K562 (cell line): ENCODE results near the gene EYA2. TPM values are rescaled to one million over a fixed set of nuclear protein-coding genes. Genes with fewer than 3 reads are reported as not detected.

Experiments used
- ATAC-seq: fragments of 200-7000 bp; cut with Tn5 transposase; 3 replicates; pipeline ENCODE4 v1.9.1; 2020; ENCODE audit warnings: moderate library complexity
- BruUV-seq: library from RNA; stranded (reverse); fragments of 400-500 nt; replicated peaks from 2 replicates; lab custom pipeline; 2021; lab: Mats Ljungman, UMichigan
- CTCF ChIA-PET: fragments of 300-600 bp; formaldehyde crosslinking; extraction: SDS; loops from one replicate; lab custom pipeline; 2021; ENCODE audit warnings: low intra/inter-chr PET ratio; lab: Yijun Ruan, JAX
- POLR2A ChIA-PET: fragments of 300-600, 350-650 bp; sonication (Branson Sonifier 250); formaldehyde crosslinking; extraction: SDS; loops from one replicate; lab custom pipeline; 2021; ENCODE audit warnings: antibody characterized with exemption, inconsistent platforms; lab: Yijun Ruan, JAX
- DNase-seq, 4 experiments: peaks; one replicate each; pipeline versions ENCODE4 v3.0.0 to v3.0.0-alpha.2; 2011 to 2018; ENCODE audit warnings: low spot score in 3 of 4, mixed read lengths in 3 of 4; ENCODE audit errors: extremely low read depth in 1 of 4
- FAIRE-seq: peaks from 2 replicates; lab custom pipeline; 2011; peaks lifted over from hg19 to GRCh38; lab: Jason Lieb, UNC
- H2AFZ ChIP-seq: 2 replicates; pipeline ENCODE4 v1.6.0; 2011; ENCODE audit warnings: low read depth, low read length, control low read depth, inconsistent platforms
- H3K27ac ChIP-seq: fragments of 200-600 bp; 3 replicates; pipeline ENCODE4 v1.8.0; 2011; ENCODE audit warnings: low read depth, mild to moderate bottlenecking, control low read depth, inconsistent platforms, low read length, moderate library complexity, mixed read lengths; ENCODE audit errors: extremely low read depth
- H3K27me3 ChIP-seq, 2 experiments: fragments of 300-600 bp in 1 of 2; 2 replicates in 1 of 2; 3 replicates in 1 of 2; pipeline versions ENCODE4 v1.6.0 to v1.8.0; 2011; ENCODE audit warnings: inconsistent platforms in 2 of 2, low read length in 2 of 2, mild to moderate bottlenecking in 1 of 2, mixed read lengths in 1 of 2, moderate library complexity in 1 of 2; ENCODE audit not compliant: control insufficient read depth in 2 of 2, insufficient read depth in 2 of 2
- H3K36me3 ChIP-seq: fragments of 300-600 bp; 3 replicates; pipeline ENCODE4 v1.8.0; 2011; ENCODE audit warnings: mild to moderate bottlenecking, low read length, inconsistent platforms; ENCODE audit not compliant: control insufficient read depth, insufficient read depth
- H3K4me1 ChIP-seq, 2 experiments: fragments of 200-600 bp in 1 of 2; replicated peaks in 1 of 2; 2 replicates in 1 of 2; 3 replicates in 1 of 2; pipeline versions ENCODE4 v1.5.1 to v1.8.0; 2011; ENCODE audit warnings: inconsistent platforms in 2 of 2, low read length in 2 of 2, mild to moderate bottlenecking in 1 of 2, mixed read lengths in 1 of 2, moderate library complexity in 1 of 2; ENCODE audit not compliant: control insufficient read depth in 2 of 2, insufficient read depth in 2 of 2
- H3K4me2 ChIP-seq: 2 replicates; pipeline ENCODE4 v1.6.1; 2011; ENCODE audit warnings: low read length, control low read depth, inconsistent platforms, mixed read lengths; ENCODE audit not compliant: insufficient read depth
- H3K4me3 ChIP-seq: fragments of 200-600 bp; sonication (generic), shearing (Covaris generic); 2 replicates; pipeline ENCODE4 v1.5.1; 2016; ENCODE audit warnings: control low read depth, inconsistent platforms
- H3K79me2 ChIP-seq: fragments of 200-600 bp; 3 replicates; pipeline ENCODE4 v1.8.0; 2011; ENCODE audit warnings: low read length, inconsistent platforms; ENCODE audit not compliant: control insufficient read depth, insufficient read depth
- H3K9ac ChIP-seq, 2 experiments: 2 replicates each; pipeline versions ENCODE4 v1.6.0 to v1.6.1; 2011; ENCODE audit warnings: low read depth in 2 of 2, low read length in 2 of 2, control low read depth in 1 of 2, inconsistent platforms in 1 of 2, mild to moderate bottlenecking in 1 of 2, mixed read lengths in 1 of 2; ENCODE audit not compliant: insufficient read depth in 1 of 2
- H3K9me1 ChIP-seq: one replicate; pipeline ENCODE4 v1.6.0; 2011; ENCODE audit warnings: inconsistent platforms, mild to moderate bottlenecking, low read length, moderate library complexity; ENCODE audit not compliant: control insufficient read depth, insufficient read depth
- H3K9me3 ChIP-seq: replicated peaks from 2 replicates; pipeline ENCODE4 v1.5.1; 2011; ENCODE audit warnings: low read depth, low read length, inconsistent platforms; ENCODE audit not compliant: control insufficient read depth, insufficient read depth
- H4K20me1 ChIP-seq: replicated peaks from 2 replicates; pipeline ENCODE4 v1.6.1; 2011; ENCODE audit warnings: low read length, inconsistent platforms, mixed read lengths; ENCODE audit not compliant: control insufficient read depth, insufficient read depth
- BCOR ChIP-seq: fragments of 450-650 bp; IDR thresholded peaks from 2 replicates; pipeline ENCODE4 v1.6.1; 2016
- BRF2 ChIP-seq: IDR thresholded peaks from 3 replicates; pipeline ENCODE4 v1.6.1; 2011; ENCODE audit warnings: borderline replicate concordance, mild to moderate bottlenecking; ENCODE audit not compliant: insufficient read length, insufficient read depth
- CBX2 ChIP-seq: fragments of 200-600 bp; sonication (generic); IDR thresholded peaks from one replicate; pipeline ENCODE4 v1.6.1; 2012; ENCODE audit warnings: mild to moderate bottlenecking, low read length, inconsistent platforms; ENCODE audit not compliant: insufficient read depth, poor library complexity, severe bottlenecking
- CBX8 ChIP-seq: fragments of 200-600 bp; sonication (generic); IDR thresholded peaks from 2 replicates; pipeline ENCODE4 v1.6.1; 2012; ENCODE audit warnings: borderline replicate concordance, mixed run types, low read depth, mild to moderate bottlenecking, moderate library complexity, mixed read lengths, low read length, control low read depth, inconsistent platforms; ENCODE audit not compliant: poor library complexity, severe bottlenecking; ENCODE audit errors: extremely low read depth
- KLF13 ChIP-seq: fragments of 450-650 bp; IDR thresholded peaks from 2 replicates; pipeline ENCODE4 v1.6.1; 2016; ENCODE audit warnings: missing genetic modification characterization, low read depth, mild to moderate bottlenecking, missing compliant biosample characterization, moderate library complexity, borderline replicate concordance
- LEF1 ChIP-seq: fragments of 450-650 bp; IDR thresholded peaks from 2 replicates; pipeline ENCODE4 v1.6.1; 2016; ENCODE audit warnings: mild to moderate bottlenecking
- PHB2 ChIP-seq: fragments of 450-650 bp; IDR thresholded peaks from 2 replicates; pipeline ENCODE4 v1.6.1; 2017; ENCODE audit warnings: low read depth
- SPI1 ChIP-seq: IDR thresholded peaks from 2 replicates; pipeline ENCODE4 v1.6.1; 2011; ENCODE audit warnings: low read depth, low read length, control low read depth, borderline replicate concordance
- YY1 ChIP-seq, 3 experiments: IDR thresholded peaks; 2 replicates each; pipeline ENCODE4 v1.6.1; 2011; ENCODE audit warnings: low read length in 2 of 3, mild to moderate bottlenecking in 2 of 3, moderate library complexity in 2 of 3, borderline replicate concordance in 1 of 3, control low read depth in 1 of 3, low read depth in 1 of 3; ENCODE audit not compliant: insufficient read depth in 3 of 3, insufficient replicate concordance in 2 of 3, control insufficient read depth in 1 of 3, insufficient read length in 1 of 3; ENCODE audit errors: extremely low read depth in 1 of 3
- WGBS: fragments of 100-300 bp; shearing (Covaris generic); methylation state at CpG from one replicate; pipeline ENCODE4 v1.1.6; 2016; ENCODE audit warnings: low coverage, mixed read lengths; ENCODE audit not compliant: insufficient coverage; ENCODE audit errors: missing lambda C conversion rate; 5-methylcytosine and 5-hydroxymethylcytosine counted together
- in situ Hi-C: fragments of 300-500 bp; cut with MboI; formaldehyde crosslinking; loops from 4 replicates; pipeline ENCODE4 v1.15.0; 2018; ENCODE audit warnings: inconsistent platforms, mixed read lengths
- intact Hi-C: fragments of 100-400 bp; cut with micrococcal nuclease; formaldehyde crosslinking; loops from 2 replicates; pipeline ENCODE4 v1.14.2; 2022
- polyA plus RNA-seq, 8 experiments: library from polyadenylated mRNA; depleted of rRNA in 4 of 8; stranded (reverse) in 5 of 8; unstranded in 3 of 8; fragments of >200 nt; fragmentation: Nextera tagmentation in 2 of 8; fragmentation: Illumina TruSeq in 1 of 8; extraction: Ambion mirVana in 2 of 8; extraction: Trizol in 1 of 8; gene quantifications; 2 replicates each; pipeline versions ENCODE4 v1.2.1 to v1.2.3, GENCODE V29; 2011 to 2014; ENCODE audit warnings: inconsistent platforms in 1 of 8, missing spikeins in 1 of 8
- total RNA-seq, 7 experiments: library from RNA; depleted of rRNA in 6 of 7; stranded (reverse); fragments of >200 nt in 6 of 7; fragmentation: Illumina TruSeq in 2 of 7; extraction: Trizol in 2 of 7; gene quantifications; 2 replicates each; pipeline versions ENCODE4 v1.2.1 to v1.2.3, GENCODE V29; 2011 to 2021; ENCODE audit warnings: low replicate concordance in 1 of 7

Gene EYA2
- total and polyA plus RNA-seq, 9 of the 15 experiments (the other 6 are each of a cell fraction or from before 2014, with no cell fraction given), result 0.03 TPM; not detected in 8

DNA sequence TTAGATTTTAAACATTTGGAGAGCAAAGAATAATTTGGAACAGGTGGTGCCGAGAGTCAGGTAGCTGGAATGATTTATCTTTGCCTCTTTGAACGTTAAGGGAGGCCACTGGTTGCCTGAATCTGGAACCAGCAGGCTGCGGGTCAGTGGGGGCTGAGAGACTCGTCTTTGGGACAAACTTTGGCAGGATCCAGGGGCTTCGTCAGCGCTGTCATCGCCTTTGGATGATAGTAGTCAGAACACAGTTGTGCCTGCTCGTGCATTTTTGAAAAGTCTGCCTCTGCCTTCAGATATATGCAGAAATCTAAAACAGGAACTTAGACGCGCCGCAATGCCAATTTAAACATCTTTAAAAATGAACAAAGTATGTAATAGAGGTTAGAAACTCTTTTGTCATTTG is 5.0 kb downstream of the EYA2 start (continued):
- TF ChIP-seq YY1 (IDR thresholded peaks at IDR 0.05; ENCODE audit: borderline replicate concordance in 1 of 3, control insufficient read depth in 1 of 3, extremely low read depth in 1 of 3, insufficient read depth in 3 of 3, insufficient read length in 1 of 3, insufficient replicate concordance in 2 of 3, low read depth in 1 of 3, low read length in 2 of 3) (no peak), BRF2 (no peak), BCOR (no peak)

DNA sequence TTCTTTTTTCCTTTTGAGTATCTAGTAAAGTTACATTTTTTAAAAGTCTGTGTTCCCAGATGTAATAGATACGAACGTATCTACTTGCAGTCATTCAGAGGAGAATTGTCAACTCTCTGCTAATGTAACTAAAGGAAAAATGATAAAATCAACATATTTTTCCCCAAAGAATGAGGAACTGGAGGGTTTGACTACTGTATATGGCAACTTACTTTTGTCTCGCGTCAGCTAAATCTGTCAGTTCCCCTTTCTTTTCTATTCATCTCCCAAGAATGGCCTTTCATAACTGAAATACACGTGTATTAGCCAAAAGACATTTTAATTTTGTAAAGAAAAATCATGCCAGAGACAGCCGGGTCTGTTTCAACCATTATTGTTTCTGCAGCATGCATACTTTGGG is 5.4 kb downstream of the EYA2 start:
- ChIA-PET CTCF (no interaction called here), POLR2A (no interaction called here)
- no TSS peak for BruUV-seq
- no peak for ATAC-seq
- Histone ChIP-seq H3K27ac (no peak overlapping the region), H3K36me3 (no peaks in the 10 kb centered on the region), H3K9me1 (no peaks in the 10 kb centered on the region), H3K9me3 (no peaks in the 10 kb centered on the region), H4K20me1 (no peaks in the 10 kb centered on the region), H3K79me2 (no peaks in the 10 kb centered on the region), H3K4me3 (no peak overlapping the region), H3K27me3 (peaks cover 52 to 56% of the 10 kb centered on the region in 2 experiments), H3K9ac (no peak overlapping the region), H2AFZ (no peak overlapping the region), H3K4me2 (no peak overlapping the region), H3K4me1 (no peaks in the 10 kb centered on the region)
- in situ Hi-C loops (no loop called here), intact Hi-C loops (no loop called here)
- TF ChIP-seq CBX2, result peak; percentile 59
- no peak for TF ChIP-seq KLF13 (tag)
- no peak for TF ChIP-seq YY1 (IDR thresholded peaks at IDR 0.05; ENCODE audit: borderline replicate concordance in 1 of 3, control insufficient read depth in 1 of 3, extremely low read depth in 1 of 3, insufficient read depth in 3 of 3, insufficient read length in 1 of 3, insufficient replicate concordance in 2 of 3, low read depth in 1 of 3, low read length in 2 of 3)
- TF ChIP-seq CBX8, result peak; percentile 63
- TF ChIP-seq LEF1, result no peak
- no peak for TF ChIP-seq PHB2
- TF ChIP-seq SPI1, result peak; percentile 68; the same call in 1 of the 2 replicates
- FAIRE-seq, result no peak
- DNase-seq, result no peak
- WGBS, result 0% methylated on average over 6 of the region's 6 CpGs
